Measurements from ENCODE around the gene RREB1.
"Not testable (repeated sequence)": the region's sequence is repeated elsewhere in the genome, so short reads cannot be mapped to it uniquely, and the experiment has no call there.

RREB1 gene

GRCh38 chr6:7152462-7152861 is 44.7 kb downstream of the RREB1 start:
- no peak for TF ChIP-seq ZFX (IDR thresholded peaks at IDR 0.05)
- no peak for TF ChIP-seq CTCF (conservative IDR thresholded peaks at IDR 0.05)
- no peak overlapping the region for H3K27ac ChIP-seq

GRCh38 chr6:7153789-7154188 is 46.0 kb downstream of the RREB1 start:
- no peak overlapping the region for H3K27ac ChIP-seq
- TF ChIP-seq CTCF (conservative IDR thresholded peaks at IDR 0.05) (no peak), ZFX (IDR thresholded peaks at IDR 0.05) (no peak)

GRCh38 chr6:7154341-7155139 is 46.8 kb downstream of the RREB1 start:
- H3K27ac ChIP-seq = no peak overlapping the region
- TF ChIP-seq ZFX (IDR thresholded peaks at IDR 0.05) (no peak), CTCF (conservative IDR thresholded peaks at IDR 0.05) (no peak)

- no peak for TF ChIP-seq ZFX (IDR thresholded peaks at IDR 0.05)
- no peak for TF ChIP-seq CTCF (conservative IDR thresholded peaks at IDR 0.05)
- H3K27ac ChIP-seq = no peak overlapping the region
Observed at GRCh38 chr6:7155871-7156579, 48.3 kb downstream of the RREB1 start.

GRCh38 chr6:7156643-7157278 is 49.0 kb downstream of the RREB1 start:
- no peak overlapping the region for H3K27ac ChIP-seq
- TF ChIP-seq ZFX (IDR thresholded peaks at IDR 0.05) (no peak), CTCF (conservative IDR thresholded peaks at IDR 0.05) (no peak)

GRCh38 chr6:7157307-7157706 is 49.5 kb downstream of the RREB1 start:
- not testable (repeated sequence) for H3K27ac ChIP-seq

- TF ChIP-seq CTCF (conservative IDR thresholded peaks at IDR 0.05) (no peak), ZFX (IDR thresholded peaks at IDR 0.05) (no peak)
- no peak overlapping the region for H3K27ac ChIP-seq
Observed at GRCh38 chr6:7157752-7158616, 50.2 kb downstream of the RREB1 start.
